Measurements from ENCODE around the gene ZNF74. TPM values are rescaled to one million over a fixed set of nuclear protein-coding genes. Genes with fewer than 3 reads are reported as not detected.

ZNF74 gene
- total RNA-seq, 1 experiment from 2014 or later, result 15.6 TPM

DNA sequence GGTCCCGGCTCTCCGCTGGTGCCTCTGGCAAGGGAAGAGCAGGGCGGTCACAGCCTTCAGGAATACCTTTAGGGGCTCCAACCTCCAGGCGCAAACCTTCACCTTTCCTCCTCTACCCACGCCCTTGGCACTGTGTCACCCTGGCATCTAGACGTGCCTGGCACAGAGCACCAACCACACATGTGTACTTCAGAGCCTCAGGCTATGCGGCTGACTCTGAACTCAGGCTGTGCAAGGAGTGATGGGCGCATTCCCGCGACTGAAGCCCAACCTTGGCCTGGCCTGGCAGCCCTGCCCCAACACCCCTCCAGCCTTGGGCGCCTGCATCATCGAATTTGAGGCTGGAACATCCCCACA, 32.3 kb downstream of the ZNF74 start:
- Mint-ChIP-seq H3K4me1 (ENCODE audit: low read depth, unreplicated experiment) (peaks cover 5% of the 10 kb centered on the region), H3K27ac (ENCODE audit: unreplicated experiment) (no peak overlapping the region), H3K36me3 (ENCODE audit: insufficient read depth, unreplicated experiment) (no peaks in the 10 kb centered on the region), H3K9me3 (ENCODE audit: unreplicated experiment) (no peaks in the 10 kb centered on the region), H3K4me3 (ENCODE audit: unreplicated experiment) (no peak overlapping the region), H3K27me3 (ENCODE audit: insufficient read depth, unreplicated experiment) (peaks cover 7% of the 10 kb centered on the region)
- H3K4me3 ChIP-seq (ENCODE audit: low read depth, low read length), result no peak overlapping the region
- ChIA-PET POLR2A (no interaction called here), CTCF (no interaction called here)
- DNase-seq, result no peak
- peaks cover 3% of the 10 kb centered on the region for H3K27me3 ChIP-seq (replicated peaks; ENCODE audit: control insufficient read depth, insufficient read depth, low read length)
- peaks cover 10% of the 10 kb centered on the region for H3K4me1 ChIP-seq
- BruUV-seq (replicated peaks), result no TSS peak
- intact Hi-C loops (cut with micrococcal nuclease; ENCODE audit: unreplicated experiment), result no loop called here
- H3K9me3 ChIP-seq, result no peaks in the 10 kb centered on the region
- no peaks in the 10 kb centered on the region for H3K36me3 ChIP-seq (ENCODE audit: control insufficient read depth, insufficient read depth, low read length)
- TF ChIP-seq, protein P1, sequence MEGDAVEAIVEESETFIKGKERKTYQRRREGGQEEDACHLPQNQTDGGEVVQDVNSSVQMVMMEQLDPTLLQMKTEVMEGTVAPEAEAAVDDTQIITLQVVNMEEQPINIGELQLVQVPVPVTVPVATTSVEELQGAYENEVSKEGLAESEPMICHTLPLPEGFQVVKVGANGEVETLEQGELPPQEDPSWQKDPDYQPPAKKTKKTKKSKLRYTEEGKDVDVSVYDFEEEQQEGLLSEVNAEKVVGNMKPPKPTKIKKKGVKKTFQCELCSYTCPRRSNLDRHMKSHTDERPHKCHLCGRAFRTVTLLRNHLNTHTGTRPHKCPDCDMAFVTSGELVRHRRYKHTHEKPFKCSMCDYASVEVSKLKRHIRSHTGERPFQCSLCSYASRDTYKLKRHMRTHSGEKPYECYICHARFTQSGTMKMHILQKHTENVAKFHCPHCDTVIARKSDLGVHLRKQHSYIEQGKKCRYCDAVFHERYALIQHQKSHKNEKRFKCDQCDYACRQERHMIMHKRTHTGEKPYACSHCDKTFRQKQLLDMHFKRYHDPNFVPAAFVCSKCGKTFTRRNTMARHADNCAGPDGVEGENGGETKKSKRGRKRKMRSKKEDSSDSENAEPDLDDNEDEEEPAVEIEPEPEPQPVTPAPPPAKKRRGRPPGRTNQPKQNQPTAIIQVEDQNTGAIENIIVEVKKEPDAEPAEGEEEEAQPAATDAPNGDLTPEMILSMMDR (IDR thresholded peaks at IDR 0.05; ENCODE audit: insufficient read depth in 1 of 2, low read depth in 1 of 2, low read length in 1 of 2, severe bottlenecking in 1 of 2, unreplicated experiment in 1 of 2), result no peak

DNA sequence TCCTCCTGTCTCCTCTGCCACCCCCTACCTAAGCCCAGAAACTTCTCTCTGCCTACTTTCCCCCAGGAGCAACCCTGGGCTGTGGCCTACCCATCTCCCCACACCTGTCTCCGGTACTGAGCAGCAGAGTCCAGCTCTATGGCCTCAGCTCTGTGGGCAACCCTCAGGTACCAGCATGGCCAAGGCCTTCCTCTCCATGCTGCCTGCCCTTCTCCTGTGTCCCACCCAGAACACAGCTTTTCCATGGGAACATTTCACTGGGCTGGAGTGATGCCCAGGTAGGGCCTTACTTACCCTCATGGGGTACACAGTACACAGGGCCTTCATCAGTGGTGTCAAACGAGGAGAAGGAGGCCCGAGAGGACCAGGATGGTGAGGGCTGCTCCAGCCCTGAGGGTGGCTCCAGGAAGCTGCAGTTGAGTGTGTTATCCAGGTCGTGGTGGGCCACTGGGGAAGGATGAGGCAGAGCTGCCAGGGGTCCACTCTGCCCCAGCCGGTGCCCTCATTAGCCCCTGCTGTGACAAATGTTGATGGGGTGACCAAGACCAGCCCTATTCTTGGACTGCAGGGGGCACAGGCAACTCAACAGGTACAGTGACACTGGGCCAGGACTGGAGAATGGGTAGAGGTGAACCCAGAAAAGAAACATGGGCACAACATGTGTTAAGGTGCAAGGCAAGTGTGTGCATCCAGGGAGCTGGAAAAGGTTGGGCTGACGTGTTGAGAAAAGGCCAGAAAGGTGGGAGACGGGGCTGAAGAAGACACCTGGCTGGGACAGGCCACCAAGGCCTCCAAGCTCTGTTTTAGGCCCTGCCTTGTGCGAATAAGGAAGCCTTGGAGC, 33.4 kb downstream of the ZNF74 start:
- ChIA-PET CTCF (interaction anchor here (0.9 kb wide), 1 partner anchor 9 kb away, joined by 17 read pairs; no protein-coding TSS in a partner anchor), POLR2A (interaction anchor here (0.6 kb wide), 1 partner anchor 9 kb away, joined by 8 read pairs; no protein-coding TSS in a partner anchor)
- Mint-ChIP-seq H3K9me3 (ENCODE audit: unreplicated experiment) (no peaks in the 10 kb centered on the region), H3K36me3 (ENCODE audit: insufficient read depth, unreplicated experiment) (no peaks in the 10 kb centered on the region), H3K27ac (ENCODE audit: unreplicated experiment) (no peak overlapping the region), H3K27me3 (ENCODE audit: insufficient read depth, unreplicated experiment) (peaks cover 7% of the 10 kb centered on the region), H3K4me3 (ENCODE audit: unreplicated experiment) (no peak overlapping the region), H3K4me1 (ENCODE audit: low read depth, unreplicated experiment) (peaks cover 5% of the 10 kb centered on the region)
- peaks cover 10% of the 10 kb centered on the region for H3K4me1 ChIP-seq
- H3K9me3 ChIP-seq, result no peaks in the 10 kb centered on the region
- peaks cover 3% of the 10 kb centered on the region for H3K27me3 ChIP-seq (replicated peaks; ENCODE audit: control insufficient read depth, insufficient read depth, low read length)
- no peaks in the 10 kb centered on the region for H3K36me3 ChIP-seq (ENCODE audit: control insufficient read depth, insufficient read depth, low read length)
- no peak for DNase-seq
- intact Hi-C loops (cut with micrococcal nuclease; ENCODE audit: unreplicated experiment), result no loop called here
- H3K4me3 ChIP-seq (ENCODE audit: low read depth, low read length), result no peak overlapping the region
- no TSS peak for BruUV-seq (replicated peaks)
- TF ChIP-seq, protein P1 (IDR thresholded peaks at IDR 0.05; ENCODE audit: insufficient read depth in 1 of 2, low read depth in 1 of 2, low read length in 1 of 2, severe bottlenecking in 1 of 2, unreplicated experiment in 1 of 2), result no peak

DNA sequence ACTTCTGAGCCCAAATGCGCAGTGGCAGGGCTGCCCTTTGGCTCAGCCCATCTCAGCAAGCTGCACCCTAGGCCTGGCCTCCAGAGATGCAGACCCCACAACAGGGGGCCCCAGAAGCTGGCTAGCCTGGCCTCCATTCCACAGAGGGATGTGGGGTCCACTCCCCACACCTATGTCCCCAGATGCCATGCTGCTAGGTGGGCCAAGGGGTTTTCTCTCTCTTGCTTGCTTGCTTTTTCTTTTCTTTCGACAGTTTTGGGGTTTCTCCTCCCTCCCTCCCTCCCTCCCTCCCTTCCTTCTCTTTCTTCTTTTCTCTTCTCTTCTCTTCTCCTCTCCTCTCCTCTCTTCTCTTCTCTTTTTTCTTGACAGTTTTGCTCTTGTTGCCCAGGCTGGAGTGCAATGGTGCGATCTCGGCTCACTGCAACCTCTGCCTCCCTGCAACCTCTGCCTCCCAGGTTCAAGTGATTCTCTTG, 34.0 kb downstream of the ZNF74 start:
- Mint-ChIP-seq H3K4me1 (ENCODE audit: low read depth, unreplicated experiment) (peaks cover 5% of the 10 kb centered on the region), H3K9me3 (ENCODE audit: unreplicated experiment) (no peaks in the 10 kb centered on the region), H3K27ac (ENCODE audit: unreplicated experiment) (no peak overlapping the region), H3K36me3 (ENCODE audit: insufficient read depth, unreplicated experiment) (no peaks in the 10 kb centered on the region), H3K27me3 (ENCODE audit: insufficient read depth, unreplicated experiment) (peaks cover 7% of the 10 kb centered on the region), H3K4me3 (ENCODE audit: unreplicated experiment) (no peak overlapping the region)
- BruUV-seq (replicated peaks), result no TSS peak
- Histone ChIP-seq H3K4me1 (peaks cover 10% of the 10 kb centered on the region), H3K36me3 (ENCODE audit: control insufficient read depth, insufficient read depth, low read length) (no peaks in the 10 kb centered on the region), H3K27me3 (replicated peaks; ENCODE audit: control insufficient read depth, insufficient read depth, low read length) (peaks cover 3% of the 10 kb centered on the region), H3K9me3 (no peaks in the 10 kb centered on the region), H3K4me3 (ENCODE audit: low read depth, low read length) (no peak overlapping the region)
- intact Hi-C loops (cut with micrococcal nuclease; ENCODE audit: unreplicated experiment), result no loop called here
- ChIA-PET CTCF (interaction anchor here (0.9 kb wide), 1 partner anchor 10 kb away, joined by 17 read pairs; no protein-coding TSS in a partner anchor), POLR2A (no interaction called here)
- TF ChIP-seq, protein P1 (IDR thresholded peaks at IDR 0.05; ENCODE audit: insufficient read depth in 1 of 2, low read depth in 1 of 2, low read length in 1 of 2, severe bottlenecking in 1 of 2, unreplicated experiment in 1 of 2), result no peak
- DNase-seq, result no peak

All from Caco-2 (cell line).